Neural cell (in vitro differentiated cells): ENCODE measurements around the gene USP10.

Experiments used
- CTCF ChIP-seq: fragments of 450-650 bp; IDR thresholded peaks from 2 replicates; pipeline ENCODE4 v1.5.1; 2014; ENCODE audit warnings: antibody characterized with exemption, mild to moderate bottlenecking, moderate library complexity; ENCODE audit not compliant: poor library complexity, severe bottlenecking
- EP300 ChIP-seq: fragments of 450-650 bp; conservative IDR thresholded peaks from 2 replicates; pipeline ENCODE4 v1.6.1; 2014; ENCODE audit warnings: antibody characterized with exemption, mild to moderate bottlenecking, moderate library complexity; ENCODE audit not compliant: poor library complexity, severe bottlenecking
- EZH2 ChIP-seq: fragments of 200-600, 300-800 bp; shearing (Covaris generic), sonication (generic); IDR thresholded peaks from 2 replicates; pipeline ENCODE4 v1.6.1; 2014; ENCODE audit warnings: antibody characterized with exemption, low read length, borderline replicate concordance, mild to moderate bottlenecking; ENCODE audit not compliant: insufficient read depth, poor library complexity, severe bottlenecking
- POLR2AphosphoS5 ChIP-seq: IDR thresholded peaks from 2 replicates; pipeline ENCODE4 v1.6.1; 2012
- TAF1 ChIP-seq: IDR thresholded peaks from 2 replicates; pipeline ENCODE4 v1.6.1; 2012; ENCODE audit warnings: low read depth

GRCh38 chr16:84821728-84822689 lies 122.2 kb downstream of the USP10 start:
- TF ChIP-seq CTCF (no peak), EP300 (no peak), POLR2AphosphoS5 (no peak), TAF1 (no peak), EZH2 (no peak)
